OCI-M2 (cell line): ENCODE measurements around the gene CYP2C18.
"Not testable (repeated sequence)": the region's sequence is repeated elsewhere in the genome, so short reads cannot be mapped to it uniquely, and the experiment has no call there.

Experiments
- DNase-seq: peaks from one replicate; lab custom pipeline; 2025; ENCODE audit not compliant: unreplicated experiment; lab: John Stamatoyannopoulos, UW

The CYP2C18 gene

GRCh38 chr10:94738588-94738987 is 55.1 kb downstream of the CYP2C18 start:
- no peak for DNase-seq

- DNase-seq = no peak
These were observed 63.6 kb downstream of the CYP2C18 start for GRCh38 chr10:94747137-94747536.

GRCh38 chr10:94747838-94748237 is 64.3 kb downstream of the CYP2C18 start:
- DNase-seq = no peak

GRCh38 chr10:94757916-94758315 is 74.4 kb downstream of the CYP2C18 start:
- no peak for DNase-seq

GRCh38 chr10:94760586-94761178 is 77.2 kb downstream of the CYP2C18 start:
- no peak for DNase-seq

- DNase-seq = no peak
These were observed 78.9 kb downstream of the CYP2C18 start, which contains the start of gene CYP2C19 for GRCh38 chr10:94762393-94762792. Gene CYP2C19, plus strand, starts transcription at chr10:94762681. Its CDS starts 25 bp downstream, at chr10:94762706.

GRCh38 chr10:94775425-94775824 is 91.9 kb downstream of the CYP2C18 start:
- DNase-seq = not testable (repeated sequence)

GRCh38 chr10:94777886-94778458 is 94.4 kb downstream of the CYP2C18 start:
- DNase-seq = no peak

GRCh38 chr10:94780844-94781243 is 97.3 kb downstream of the CYP2C18 start:
- no peak for DNase-seq

- no peak for DNase-seq
These were observed 100.7 kb downstream of the CYP2C18 start for GRCh38 chr10:94784256-94784655.

- DNase-seq = no peak
These were observed 101.7 kb downstream of the CYP2C18 start for GRCh38 chr10:94785211-94785610.
